GM12878 (cell line): ENCODE results near the gene DLX1. TPM values are rescaled to one million over a fixed set of nuclear protein-coding genes. Genes with fewer than 3 reads are reported as not detected.

Experiments
- ATAC-seq: fragments of 200-7000 bp; cut with Tn5 transposase; 3 replicates; pipeline ENCODE4 v1.9.1; 2020; ENCODE audit warnings: mild to moderate bottlenecking, moderate library complexity
- BruUV-seq: library from RNA; stranded (reverse); fragments of 400-500 nt; replicated peaks from 2 replicates; lab custom pipeline; 2021; lab: Mats Ljungman, UMichigan
- CTCF ChIA-PET: fragments of 300-600 bp; sonication (Branson Sonifier 250); formaldehyde crosslinking; extraction: SDS; loops from one replicate; lab custom pipeline; 2021; ENCODE audit warnings: inconsistent platforms; lab: Yijun Ruan, JAX
- POLR2A ChIA-PET: fragments of 350-600 bp; formaldehyde crosslinking; extraction: SDS; loops from one replicate; lab custom pipeline; 2021; ENCODE audit warnings: inconsistent platforms; lab: Charles Lee
- RAD21 ChIA-PET: fragments of 300-600 bp; sonication (Branson Sonifier 250); formaldehyde crosslinking; loops from one replicate; lab custom pipeline; 2023; ENCODE audit warnings: antibody characterized with exemption; ENCODE audit not compliant: unreplicated experiment; lab: Charles Lee
- SMC1A ChIA-PET: fragments of 300-600 bp; sonication (Branson Sonifier 250); formaldehyde crosslinking; loops from one replicate; lab custom pipeline; 2023; ENCODE audit not compliant: unreplicated experiment, uncharacterized antibody; lab: Charles Lee
- DNase-seq: peaks from one replicate; pipeline ENCODE4 v3.0.0-alpha.2; 2011; ENCODE audit warnings: low read depth, low spot score
- FAIRE-seq: peaks from 3 replicates; lab custom pipeline; 2011; peaks lifted over from hg19 to GRCh38; lab: Jason Lieb, UNC
- H2AFZ ChIP-seq: 2 replicates; pipeline ENCODE4 v1.6.0; 2011; ENCODE audit warnings: low read depth, low read length, control low read depth; ENCODE audit not compliant: control insufficient read depth
- H3K27ac ChIP-seq: 2 replicates; pipeline ENCODE4 v1.5.1; 2011; ENCODE audit warnings: control low read depth; ENCODE audit not compliant: control insufficient read depth, insufficient read depth
- H3K27me3 ChIP-seq, 2 experiments: replicated peaks in 1 of 2; 2 replicates each; pipeline versions ENCODE4 v1.6.0 to v1.6.1; 2011; ENCODE audit warnings: low read length in 1 of 2; ENCODE audit not compliant: control insufficient read depth in 2 of 2, insufficient read depth in 2 of 2
- H3K36me3 ChIP-seq, 2 experiments: 2 replicates each; pipeline ENCODE4 v1.5.1; 2011; ENCODE audit warnings: low read length in 1 of 2; ENCODE audit not compliant: control insufficient read depth in 2 of 2, insufficient read depth in 2 of 2
- H3K4me1 ChIP-seq: 2 replicates; pipeline ENCODE4 v1.6.1; 2011; ENCODE audit warnings: mild to moderate bottlenecking, low read length, moderate library complexity, mixed read lengths; ENCODE audit not compliant: control insufficient read depth, insufficient read depth
- H3K4me2 ChIP-seq: 2 replicates; pipeline ENCODE4 v1.6.0; 2011; ENCODE audit warnings: control low read depth; ENCODE audit not compliant: control insufficient read depth, insufficient read depth
- H3K4me3 ChIP-seq: fragments of 200-600 bp; sonication (generic); 2 replicates; pipeline ENCODE4 v1.5.1; 2016
- H3K79me2 ChIP-seq: 2 replicates; pipeline ENCODE4 v1.6.0; 2011; ENCODE audit warnings: low read length; ENCODE audit not compliant: control insufficient read depth, insufficient read depth
- H3K9ac ChIP-seq: 2 replicates; pipeline ENCODE4 v1.8.0; 2011; ENCODE audit warnings: low read length, control low read depth, mixed read lengths; ENCODE audit not compliant: control insufficient read depth, insufficient read depth
- H3K9me3 ChIP-seq: replicated peaks from 3 replicates; pipeline ENCODE4 v1.5.1; 2011; ENCODE audit warnings: mild to moderate bottlenecking, low read length; ENCODE audit not compliant: control insufficient read depth, insufficient read depth
- H4K20me1 ChIP-seq: 2 replicates; pipeline ENCODE4 v1.6.0; 2011; ENCODE audit not compliant: control insufficient read depth, insufficient read depth
- BCL11A ChIP-seq: IDR thresholded peaks from 2 replicates; pipeline ENCODE4 v1.6.1; 2011; ENCODE audit warnings: low read depth, low read length
- CEBPB ChIP-seq, 2 experiments: fragments of 150-350 bp in 1 of 2; IDR thresholded peaks; 2 replicates each; pipeline ENCODE4 v1.6.1; 2012 to 2014; ENCODE audit warnings: low read depth in 2 of 2, low read length in 2 of 2, borderline replicate concordance in 1 of 2, inconsistent platforms in 1 of 2
- CHD4 ChIP-seq: fragments of 200-600 bp; sonication (generic); IDR thresholded peaks from 2 replicates; pipeline ENCODE4 v1.6.1; 2016; ENCODE audit warnings: mild to moderate bottlenecking
- CTCF ChIP-seq, 3 experiments: IDR thresholded peaks in 2 of 3; conservative IDR thresholded peaks in 1 of 3; 2 replicates each; pipeline ENCODE4 v1.5.1; 2011; ENCODE audit warnings: low read depth in 3 of 3, low read length in 3 of 3, mild to moderate bottlenecking in 3 of 3, control low read depth in 2 of 3, moderate library complexity in 2 of 3, inconsistent platforms in 1 of 3, mixed read lengths in 1 of 3; ENCODE audit not compliant: control insufficient read depth in 2 of 3, insufficient read depth in 1 of 3; ENCODE audit errors: extremely low read depth in 1 of 3
- ELK1 ChIP-seq: IDR thresholded peaks from 2 replicates; pipeline ENCODE4 v1.6.1; 2012; ENCODE audit warnings: low read depth, low read length, improper control_type of control experiment
- FOXM1 ChIP-seq: IDR thresholded peaks from 2 replicates; pipeline ENCODE4 v1.6.1; 2012; ENCODE audit warnings: low read depth, mild to moderate bottlenecking, inconsistent platforms, low read length, moderate library complexity
- HDAC2 ChIP-seq: fragments of 200-600 bp; sonication (generic); IDR thresholded peaks from 2 replicates; pipeline ENCODE4 v1.6.1; 2017
- KAT2A ChIP-seq: conservative IDR thresholded peaks from 2 replicates; pipeline ENCODE4 v1.6.1; 2011; ENCODE audit warnings: low read depth, low read length; ENCODE audit not compliant: control insufficient read depth
- MAX ChIP-seq: IDR thresholded peaks from 2 replicates; pipeline ENCODE4 v1.6.1; 2012; ENCODE audit warnings: low read depth, low read length, improper control_type of control experiment
- MTA2 ChIP-seq: fragments of 450-650 bp; IDR thresholded peaks from 2 replicates; pipeline ENCODE4 v1.6.1; 2016; ENCODE audit warnings: low read depth, mild to moderate bottlenecking, moderate library complexity
- NFYA ChIP-seq: IDR thresholded peaks from 2 replicates; pipeline ENCODE4 v1.6.1; 2011; ENCODE audit warnings: low read depth, mild to moderate bottlenecking, low read length, improper control_type of control experiment, borderline replicate concordance
- PAX8 ChIP-seq: fragments of 450-650 bp; IDR thresholded peaks from 2 replicates; pipeline ENCODE4 v1.6.1; 2017; ENCODE audit warnings: mild to moderate bottlenecking, moderate library complexity
- PML ChIP-seq: IDR thresholded peaks from 2 replicates; pipeline ENCODE4 v1.6.1; 2012; ENCODE audit warnings: low read length, inconsistent platforms
- RB1 ChIP-seq: fragments of 450-650 bp; formaldehyde crosslinking; IDR thresholded peaks from 2 replicates; pipeline ENCODE4 v1.6.1; 2017; ENCODE audit warnings: mild to moderate bottlenecking, borderline replicate concordance
- SMAD1 ChIP-seq: fragments of 450-650 bp; IDR thresholded peaks from 2 replicates; pipeline ENCODE4 v1.6.1; 2018; ENCODE audit warnings: mild to moderate bottlenecking, low read depth; ENCODE audit not compliant: partially characterized antibody
- SMAD5 ChIP-seq: IDR thresholded peaks from 2 replicates; pipeline ENCODE4 v1.6.1; 2016; ENCODE audit warnings: antibody characterized with exemption, low read depth
- USF2 ChIP-seq: IDR thresholded peaks from 2 replicates; pipeline ENCODE4 v1.6.1; 2011; ENCODE audit warnings: low read depth, low read length, improper control_type of control experiment, borderline replicate concordance
- ZBED1 ChIP-seq: IDR thresholded peaks from 2 replicates; pipeline ENCODE4 v1.6.1; 2016; ENCODE audit warnings: borderline replicate concordance
- ZSCAN29 ChIP-seq: fragments of 450-650 bp; IDR thresholded peaks from 2 replicates; pipeline ENCODE4 v1.6.1; 2017; ENCODE audit warnings: mild to moderate bottlenecking, moderate library complexity
- WGBS: methylation state at CpG from one replicate; pipeline ENCODE4 v1.1.6; 2016; ENCODE audit warnings: low lambda C conversion rate; ENCODE audit not compliant: insufficient replicate concordance, insufficient coverage; ENCODE audit errors: missing lambda C conversion rate; 5-methylcytosine and 5-hydroxymethylcytosine counted together
- in situ Hi-C: fragments of 300-500 bp; cut with MboI; formaldehyde crosslinking; loops from 9 replicates; pipeline ENCODE4 v1.14.3; 2018; ENCODE audit warnings: mixed read lengths
- intact Hi-C: fragments of 100-400 bp; cut with micrococcal nuclease; formaldehyde crosslinking; loops from one replicate; pipeline ENCODE4 v1.14.2; 2022; ENCODE audit not compliant: unreplicated experiment
- polyA plus RNA-seq, 11 experiments: library from polyadenylated mRNA; depleted of rRNA in 4 of 11; unstranded in 6 of 11; stranded (reverse) in 5 of 11; fragments of >200 nt; fragmentation: Nextera tagmentation in 4 of 11; fragmentation: Illumina TruSeq in 1 of 11; extraction: Ambion mirVana in 4 of 11; extraction: Trizol in 1 of 11; gene quantifications; 1 replicate in 1 of 11; 2 replicates in 10 of 11; pipeline versions ENCODE4 v1.2.1 to v1.2.3, GENCODE V29; 2011 to 2016; ENCODE audit warnings: inconsistent platforms in 2 of 11, missing spikeins in 2 of 11, low read depth in 1 of 11
- total RNA-seq, 4 experiments: library from RNA; depleted of rRNA in 3 of 4; stranded (reverse); fragments of >200 nt in 3 of 4; fragmentation: Illumina TruSeq in 1 of 4; extraction: Trizol in 1 of 4; gene quantifications; 2 replicates each; pipeline versions ENCODE4 v1.2.1 to v1.2.3, GENCODE V29; 2013 to 2021

Gene DLX1
- total and polyA plus RNA-seq, 10 of the 15 experiments (the other 5 are each of a cell fraction or from before 2014, with no cell fraction given): 0.06 TPM; not detected in 9

GRCh38 chr2:172072303-172072702 is 13.0 kb upstream of the DLX1 start:
- no peak for DNase-seq
- POLR2A ChIA-PET: interaction anchor here (0.6 kb wide), 1 partner anchor 1516 kb away, joined by 5 read pairs; no protein-coding TSS in a partner anchor
- in situ Hi-C loops: no loop called here
- no peaks in the 10 kb centered on the region for H3K4me1 ChIP-seq
- no peak overlapping the region for H3K9ac ChIP-seq
- H3K27ac ChIP-seq: no peak overlapping the region
- no peaks in the 10 kb centered on the region for H3K9me3 ChIP-seq
- no peak overlapping the region for H3K4me3 ChIP-seq
- no peak overlapping the region for H3K4me2 ChIP-seq
- no peak for FAIRE-seq
- no peaks in the 10 kb centered on the region for H3K79me2 ChIP-seq
- CTCF ChIA-PET: interaction anchor here (1.0 to 1.4 kb wide), 3 partner anchors 13 to 55 kb away, joined by 3 to 4 read pairs (median 3); partner anchors contain the start of genes DLX1 and DLX2
- H4K20me1 ChIP-seq: no peaks in the 10 kb centered on the region
- SMC1A ChIA-PET: interaction anchor here (1.5 kb wide), 1 partner anchor 16 kb away, joined by 4 read pairs; no protein-coding TSS in a partner anchor
- no TSS peak for BruUV-seq
- ATAC-seq: no peak
- RAD21 ChIA-PET: no interaction called here
- intact Hi-C loops: no loop called here
- whole genome bisulfite sequencing: 79% methylated on average over 3 of the region's 3 CpGs
- no peaks in the 10 kb centered on the region for H3K27me3 ChIP-seq
- H3K36me3 ChIP-seq: no peaks in the 10 kb centered on the region
- no peak overlapping the region for H2AFZ ChIP-seq
- TF ChIP-seq ZSCAN29 (no peak), ELK1 (no peak), NFYA (no peak), PAX8 (no peak), CTCF (IDR thresholded peaks at IDR 0.05 in 2 of 3, conservative IDR thresholded peaks at IDR 0.05 in 1 of 3; ENCODE audit: control insufficient read depth in 2 of 3, extremely low read depth in 1 of 3, insufficient read depth in 1 of 3, low read depth in 3 of 3, low read length in 3 of 3) (no peak), SMAD1 (no peak), CHD4 (no peak), BCL11A (no peak), FOXM1 (no peak), RB1 (no peak), KAT2A (no peak), SMAD5 (no peak), PML (no peak), CEBPB (IDR thresholded peaks at IDR 0.05; ENCODE audit: borderline replicate concordance in 1 of 2, low read depth in 2 of 2, low read length in 2 of 2) (no peak), HDAC2 (no peak), MAX (no peak), ZBED1 (no peak), MTA2 (no peak), USF2 (no peak)
